ENCODE results near the gene SOWAHA.

GRCh38 chr5:132830436-132831094 is 17.5 kb downstream of the SOWAHA start, which contains the start of gene SHROOM1:
- TF ChIP-seq CTCF (conservative IDR thresholded peaks at IDR 0.05): no peak
- TF ChIP-seq ZFX (IDR thresholded peaks at IDR 0.05): peak; percentile 87

Measured in C4-2B (cell line).